H1 (cell line): ENCODE results near the gene FXN. TPM values are rescaled to one million over a fixed set of nuclear protein-coding genes. Genes with fewer than 3 reads are reported as not detected.

Experiments used
- CTCF ChIA-PET: fragments of 300-600 bp; sonication (Branson Sonifier 250); formaldehyde crosslinking; loops from one replicate; lab custom pipeline; 2021; ENCODE audit not compliant: partially characterized antibody; lab: Charles Lee
- POLR2A ChIA-PET: fragments of 300-600 bp; sonication (Branson Sonifier 250); formaldehyde crosslinking; loops from one replicate; lab custom pipeline; 2021; ENCODE audit warnings: inconsistent platforms; ENCODE audit not compliant: partially characterized antibody; lab: Charles Lee
- DNase-seq, 2 experiments: peaks; one replicate each; pipeline versions ENCODE4 v3.0.0 to v3.0.0-alpha.2; 2010 to 2022; ENCODE audit warnings: low spot score in 2 of 2, low read depth in 1 of 2, mixed read lengths in 1 of 2
- FAIRE-seq: peaks from 2 replicates; lab custom pipeline; 2011; peaks lifted over from hg19 to GRCh38; lab: Jason Lieb, UNC
- H2AFZ ChIP-seq: 2 replicates; pipeline ENCODE4 v1.8.1; 2012; ENCODE audit warnings: low read length, inconsistent platforms
- H2AK5ac ChIP-seq: 2 replicates; pipeline ENCODE4 v1.6.1; 2013; ENCODE audit warnings: low read depth, low read length
- H2BK120ac ChIP-seq: replicated peaks from 2 replicates; pipeline ENCODE3; 2013; ENCODE audit warnings: low read depth, low read length, inconsistent platforms
- H2BK12ac ChIP-seq: 2 replicates; pipeline ENCODE4 v1.6.1; 2013; ENCODE audit warnings: low read depth, low read length
- H2BK15ac ChIP-seq: 2 replicates; pipeline ENCODE4 v1.6.1; 2013; ENCODE audit warnings: low read length
- H2BK20ac ChIP-seq: 2 replicates; pipeline ENCODE4 v1.6.1; 2013; ENCODE audit warnings: low read length
- H2BK5ac ChIP-seq: 2 replicates; pipeline ENCODE4 v1.6.1; 2013; ENCODE audit warnings: low read depth, low read length
- H3K14ac ChIP-seq: 2 replicates; pipeline ENCODE4 v1.6.1; 2013; ENCODE audit warnings: inconsistent platforms; ENCODE audit not compliant: insufficient read length
- H3K18ac ChIP-seq: 2 replicates; pipeline ENCODE4 v1.6.1; 2013; ENCODE audit warnings: low read length; ENCODE audit errors: extremely low read depth
- H3K23ac ChIP-seq: 2 replicates; pipeline ENCODE4 v1.6.1; 2013; ENCODE audit warnings: inconsistent platforms; ENCODE audit not compliant: insufficient read length
- H3K23me2 ChIP-seq: 2 replicates; pipeline ENCODE4 v1.6.1; 2013; ENCODE audit warnings: low read depth, low read length
- H3K27ac ChIP-seq: 2 replicates; pipeline ENCODE4 v1.6.1; 2011; ENCODE audit warnings: low read depth, low read length, inconsistent platforms
- H3K27me3 ChIP-seq, 4 experiments: replicated peaks in 1 of 4; 1 replicate in 1 of 4; 2 replicates in 3 of 4; pipeline versions ENCODE4 v1.6.1 to v1.8.1; 2011 to 2013; ENCODE audit warnings: low read length in 3 of 4, mild to moderate bottlenecking in 3 of 4, inconsistent platforms in 2 of 4, mixed read lengths in 2 of 4, moderate library complexity in 1 of 4; ENCODE audit not compliant: control insufficient read depth in 3 of 4, insufficient read depth in 3 of 4; ENCODE audit errors: extremely low read depth in 1 of 4
- H3K36me3 ChIP-seq, 4 experiments: 2 replicates each; pipeline versions ENCODE4 v1.6.1 to v1.8.1; 2011 to 2013; ENCODE audit warnings: mild to moderate bottlenecking in 4 of 4, low read length in 3 of 4, moderate library complexity in 2 of 4, control low read depth in 1 of 4, inconsistent platforms in 1 of 4; ENCODE audit not compliant: insufficient read depth in 4 of 4, control insufficient read depth in 2 of 4
- H3K4ac ChIP-seq: replicated peaks from 2 replicates; pipeline ENCODE3; 2013; ENCODE audit warnings: low read length, low read depth, mixed read lengths, inconsistent platforms; ENCODE audit not compliant: insufficient read length
- H3K4me1 ChIP-seq, 4 experiments: replicated peaks in 1 of 4; 1 replicate in 1 of 4; 2 replicates in 3 of 4; pipeline versions ENCODE4 v1.6.1 to v1.8.1; 2011 to 2013; ENCODE audit warnings: low read length in 3 of 4, inconsistent platforms in 2 of 4, mixed read lengths in 1 of 4; ENCODE audit not compliant: insufficient read depth in 4 of 4, control insufficient read depth in 3 of 4
- H3K4me2 ChIP-seq, 2 experiments: 2 replicates each; pipeline versions ENCODE4 v1.6.1 to v1.8.1; 2011 to 2013; ENCODE audit warnings: low read depth in 2 of 2, low read length in 2 of 2, control low read depth in 1 of 2, inconsistent platforms in 1 of 2, mild to moderate bottlenecking in 1 of 2; ENCODE audit not compliant: insufficient read depth in 1 of 2
- H3K4me3 ChIP-seq, 4 experiments: fragments of 200-600, 300-600 bp in 1 of 4; sonication (generic), shearing (Covaris generic), sonication (Bioruptor Twin) in 1 of 4; 2 replicates each; pipeline versions ENCODE4 v1.5.1 to v1.8.1; 2011 to 2016; ENCODE audit warnings: low read length in 4 of 4, low read depth in 3 of 4, control low read depth in 2 of 4, inconsistent platforms in 2 of 4, mild to moderate bottlenecking in 2 of 4, mixed read lengths in 1 of 4, moderate library complexity in 1 of 4; ENCODE audit not compliant: insufficient read depth in 2 of 4; ENCODE audit errors: extremely low read depth in 1 of 4
- H3K56ac ChIP-seq: replicated peaks from 2 replicates; pipeline ENCODE3; 2013; ENCODE audit warnings: low read depth, mild to moderate bottlenecking, mixed read lengths, low read length, inconsistent platforms; ENCODE audit not compliant: insufficient read length
- H3K79me1 ChIP-seq: 2 replicates; pipeline ENCODE4 v1.6.1; 2013; ENCODE audit warnings: low read depth, low read length, control low read depth
- H3K79me2 ChIP-seq, 2 experiments: 2 replicates each; pipeline versions ENCODE4 v1.6.1 to v1.8.1; 2012 to 2013; ENCODE audit warnings: low read length in 2 of 2, mild to moderate bottlenecking in 2 of 2, inconsistent platforms in 1 of 2; ENCODE audit not compliant: insufficient read depth in 2 of 2, control insufficient read depth in 1 of 2
- H3K9ac ChIP-seq, 4 experiments: replicated peaks in 1 of 4; 1 replicate in 1 of 4; 2 replicates in 3 of 4; pipeline versions ENCODE4 v1.6.1 to v1.8.1; 2011 to 2013; ENCODE audit warnings: low read depth in 3 of 4, low read length in 3 of 4, control low read depth in 2 of 4, mild to moderate bottlenecking in 2 of 4, moderate library complexity in 2 of 4, inconsistent platforms in 1 of 4; ENCODE audit errors: extremely low read depth in 1 of 4
- H3K9me3 ChIP-seq, 2 experiments: 2 replicates each; pipeline versions ENCODE4 v1.6.1 to v1.8.1; 2012 to 2013; ENCODE audit warnings: mild to moderate bottlenecking in 2 of 2, moderate library complexity in 2 of 2, control low read depth in 1 of 2, inconsistent platforms in 1 of 2, low read depth in 1 of 2, low read length in 1 of 2, mixed read lengths in 1 of 2; ENCODE audit not compliant: insufficient read depth in 2 of 2
- H4K20me1 ChIP-seq, 2 experiments: replicated peaks in 1 of 2; 2 replicates each; pipeline versions ENCODE3 to v1.8.1; 2011 to 2013; ENCODE audit warnings: inconsistent platforms in 2 of 2, low read length in 2 of 2, mild to moderate bottlenecking in 1 of 2; ENCODE audit not compliant: insufficient read depth in 2 of 2, control insufficient read depth in 1 of 2
- H4K5ac ChIP-seq: 2 replicates; pipeline ENCODE4 v1.6.1; 2013; ENCODE audit warnings: low read length, low read depth, mixed read lengths, inconsistent platforms; ENCODE audit not compliant: insufficient read length
- H4K8ac ChIP-seq: 2 replicates; pipeline ENCODE4 v1.8.0; 2013; ENCODE audit warnings: mild to moderate bottlenecking, moderate library complexity, low read length, inconsistent platforms; ENCODE audit not compliant: insufficient read depth; ENCODE audit errors: extremely low read depth
- H4K91ac ChIP-seq: replicated peaks from 2 replicates; pipeline ENCODE3; 2013; ENCODE audit warnings: low read length, mixed read lengths, inconsistent platforms; ENCODE audit not compliant: insufficient read length
- CREB1 ChIP-seq: IDR thresholded peaks from 2 replicates; pipeline ENCODE4 v1.6.1; 2012; ENCODE audit warnings: inconsistent platforms
- KDM1A ChIP-seq: fragments of 200-600, 300-600 bp; sonication (generic); IDR thresholded peaks from 2 replicates; pipeline ENCODE4 v1.7.1; 2016; ENCODE audit warnings: mild to moderate bottlenecking, low read length, borderline replicate concordance
- SIN3A ChIP-seq, 2 experiments: IDR thresholded peaks in 1 of 2; conservative IDR thresholded peaks in 1 of 2; 2 replicates each; pipeline ENCODE4 v1.6.1; 2011 to 2012; ENCODE audit warnings: low read length in 2 of 2, improper control_type of control experiment in 1 of 2, low read depth in 1 of 2, mild to moderate bottlenecking in 1 of 2
- SP4 ChIP-seq: IDR thresholded peaks from 2 replicates; pipeline ENCODE4 v1.6.1; 2012; ENCODE audit warnings: low read length, inconsistent platforms
- TEAD4 ChIP-seq: IDR thresholded peaks from 2 replicates; pipeline ENCODE4 v1.6.1; 2012; ENCODE audit warnings: low read depth, low read length, inconsistent platforms, mixed read lengths
- WGBS, 2 experiments: shearing (Covaris generic) in 1 of 2; methylation state at CpG; one replicate each; pipeline versions ENCODE4 v1.1.6 to v1.1.7; 2013 to 2015; ENCODE audit warnings: low lambda C conversion rate in 2 of 2, mixed read lengths in 2 of 2, inconsistent platforms in 1 of 2, low coverage in 1 of 2, missing lambda C conversion rate in 1 of 2; ENCODE audit not compliant: insufficient replicate concordance in 2 of 2, insufficient coverage in 1 of 2, insufficient read length in 1 of 2; ENCODE audit errors: extremely low coverage in 1 of 2, missing lambda C conversion rate in 1 of 2; 5-methylcytosine and 5-hydroxymethylcytosine counted together
- polyA plus RNA-seq, 7 experiments: library from polyadenylated mRNA; depleted of rRNA in 3 of 7; stranded (reverse) in 5 of 7; unstranded in 2 of 7; fragments of >200 nt in 5 of 7; fragments of 200-250 nt in 2 of 7; gene quantifications; 1 replicate in 5 of 7; 2 replicates in 1 of 7; 4 replicates in 1 of 7; pipeline versions ENCODE4 v1.2.1 to v1.2.3, GENCODE V29; 2011 to 2013; ENCODE audit warnings: missing spikeins in 2 of 7, mixed read lengths in 2 of 7
- total RNA-seq: library from RNA; stranded (reverse); fragmentation: NEBNext Ultra II Directional; extraction: Animal tissue kit (Norgen Biotek cat#: 25700); gene quantifications from 2 replicates; pipeline ENCODE4 v1.2.1, GENCODE V29; 2021

Gene FXN
- total and polyA plus RNA-seq, 2 of the 8 experiments (the other 6 are each of a cell fraction or from before 2014, with no cell fraction given), result 34.2 to 37.5 TPM

GRCh38 chr9:69001921-69002320, 33.6 kb upstream of the FXN start:
- Histone ChIP-seq H3K36me3 (no peaks in the 10 kb centered on the region), H3K27me3 (no peaks in the 10 kb centered on the region), H2BK5ac (no peak overlapping the region), H3K9ac (no peak overlapping the region), H2BK20ac (no peak overlapping the region), H3K4ac (no peak overlapping the region), H2AFZ (no peak overlapping the region), H3K79me1 (no peaks in the 10 kb centered on the region), H3K56ac (no peak overlapping the region), H2BK12ac (no peak overlapping the region), H3K4me1 (peaks cover 0 to 7% (median 2%) of the 10 kb centered on the region in 4 experiments; a peak in 3 of 7 replicates), H2AK5ac (no peak overlapping the region), H3K23ac (no peak overlapping the region), H4K20me1 (no peaks in the 10 kb centered on the region), H4K5ac (no peak overlapping the region), H3K4me2 (no peak overlapping the region), H3K27ac (no peak overlapping the region), H3K18ac (no peak overlapping the region), H3K4me3 (no peak overlapping the region), H4K91ac (no peak overlapping the region), H3K9me3 (no peaks in the 10 kb centered on the region), H3K14ac (no peak overlapping the region), H3K23me2 (no peaks in the 10 kb centered on the region), H3K79me2 (no peaks in the 10 kb centered on the region), H2BK15ac (no peak overlapping the region), H4K8ac (no peak overlapping the region), H2BK120ac (no peak overlapping the region)
- ChIA-PET POLR2A (no interaction called here), CTCF (interaction anchor here (0.6 to 2.5 kb wide), 8 partner anchors 8 to 419 kb away, joined by 3 to 11 read pairs (median 4); no protein-coding TSS in a partner anchor)
- DNase-seq (no peak), FAIRE-seq (no peak)
- WGBS, 2 experiments, result 74% methylated on average over 8 of the region's 8 CpGs; no CpG with 5 or more reads in 1 of the 2 experiments
- TF ChIP-seq KDM1A, result no peak
- no peak for TF ChIP-seq SP4
- TF ChIP-seq TEAD4, result no peak
- TF ChIP-seq CREB1, result no peak
- TF ChIP-seq SIN3A (conservative IDR thresholded peaks at IDR 0.05 in 1 of 2, IDR thresholded peaks at IDR 0.05 in 1 of 2; ENCODE audit: low read depth in 1 of 2, low read length in 2 of 2), result no peak
